Transverse colon (tissue), 4 donors: Measurements from ENCODE around the gene AVP. TPM values are rescaled to one million over a fixed set of nuclear protein-coding genes. Genes with fewer than 3 reads are reported as not detected.

Experiments used
- DNase-seq: peaks from one replicate; pipeline ENCODE4 v3.0.0-alpha.2; 2019
- H3K27ac ChIP-seq, 4 donors: fragments of 200-600 bp; sonication (generic); 2 replicates each; pipeline ENCODE4 v1.5.1; 2016 to 2018; ENCODE audit warnings: inconsistent platforms in 4 of 4
- H3K27me3 ChIP-seq: fragments of 200-600 bp; sonication (generic); 2 replicates; pipeline ENCODE4 v1.5.1; 2017; ENCODE audit warnings: inconsistent platforms
- H3K36me3 ChIP-seq, 4 donors: fragments of 200-600 bp; sonication (generic); 2 replicates each; pipeline ENCODE4 v1.5.1; 2017 to 2019; ENCODE audit warnings: inconsistent platforms in 4 of 4
- H3K4me1 ChIP-seq, 4 donors: fragments of 200-600 bp; sonication (generic); 2 replicates each; pipeline ENCODE4 v1.5.1; 2017 to 2020; ENCODE audit warnings: inconsistent platforms in 4 of 4
- H3K4me3 ChIP-seq, 4 donors: fragments of 200-600 bp; sonication (generic); 1 replicate in 1 of 4; 2 replicates in 3 of 4; pipeline versions ENCODE4 v1.5.1 to v1.6.1; 2017 to 2019; ENCODE audit warnings: inconsistent platforms in 4 of 4
- H3K9me3 ChIP-seq, 2 donors: fragments of 200-600 bp; sonication (generic); 2 replicates each; pipeline ENCODE4 v1.5.1; 2017 to 2019; ENCODE audit warnings: inconsistent platforms in 2 of 2
- EP300 ChIP-seq: sonication (generic); formaldehyde crosslinking; IDR thresholded peaks from one replicate; pipeline ENCODE4 v1.6.1; 2017; ENCODE audit warnings: antibody characterized with exemption, low read depth
- POLR2A ChIP-seq: fragments of 450-650 bp; IDR thresholded peaks from one replicate; pipeline ENCODE4 v1.6.1; 2016; ENCODE audit warnings: antibody characterized with exemption, mild to moderate bottlenecking, moderate library complexity
- POLR2AphosphoS5 ChIP-seq, 3 donors: sonication (generic); formaldehyde crosslinking; IDR thresholded peaks; one replicate each; pipeline ENCODE4 v1.6.1; 2016; ENCODE audit warnings: antibody characterized with exemption in 3 of 3
- WGBS, 2 donors: methylation state at CpG; one replicate each; pipeline ENCODE4 v1.1.5; 2018; ENCODE audit warnings: low coverage in 1 of 2; 5-methylcytosine and 5-hydroxymethylcytosine counted together
- in situ Hi-C, 4 donors: fragments of 200-750 bp; cut with MboI; loops; one replicate each; pipeline versions ENCODE4 v1.15.0 to v1.15.1; 2017; ENCODE audit warnings: low sequenced_read_pairs in 3 of 4, low pct_ligation_motif_present in 1 of 4, low pct_unique_long_range_greater_than_20kb in 1 of 4
- intact Hi-C: fragments of 100-400 bp; cut with DNase I; formaldehyde crosslinking; loops from one replicate; pipeline ENCODE4 v1.15.1; 2023; ENCODE audit warnings: low total_unique reads
- total RNA-seq, 4 donors: library from RNA; depleted of rRNA; stranded (reverse); fragments of >200 nt; gene quantifications; one replicate each; pipeline ENCODE4 v1.1.0, GENCODE V29; 2016
- TF ChIP-seq, protein P1 (sequence below), 5 experiments: fragments of 200-600 bp in 3 of 5; fragments of 450-650 bp in 2 of 5; sonication (generic) in 3 of 5; IDR thresholded peaks; 1 replicate in 2 of 5; 2 replicates in 3 of 5; pipeline ENCODE4 v1.5.1; 2016 to 2017; ENCODE audit warnings: antibody characterized with exemption in 5 of 5, inconsistent platforms in 3 of 5, mild to moderate bottlenecking in 2 of 5, moderate library complexity in 1 of 5

Gene AVP
- total RNA-seq, 4 donors from 2014 or later = not detected

- in situ Hi-C loops = no loop called here
- no peaks in the 10 kb centered on the region for H3K36me3 ChIP-seq
- DNase-seq = no peak
- intact Hi-C loops = no loop called here
- no peak overlapping the region for H3K4me3 ChIP-seq
- H3K27ac ChIP-seq = no peak overlapping the region
- 86% methylated on average over 13 of the region's 13 CpGs; no CpG with 5 or more reads in 1 of the 2 donors for WGBS, 2 donors
- peaks cover 0 to 7% (median 3%) of the 10 kb centered on the region in 4 donors for H3K4me1 ChIP-seq
- TF ChIP-seq POLR2A = no peak
- TF ChIP-seq POLR2AphosphoS5 (IDR thresholded peaks at IDR 0.05) = no peak
- TF ChIP-seq, protein P1, sequence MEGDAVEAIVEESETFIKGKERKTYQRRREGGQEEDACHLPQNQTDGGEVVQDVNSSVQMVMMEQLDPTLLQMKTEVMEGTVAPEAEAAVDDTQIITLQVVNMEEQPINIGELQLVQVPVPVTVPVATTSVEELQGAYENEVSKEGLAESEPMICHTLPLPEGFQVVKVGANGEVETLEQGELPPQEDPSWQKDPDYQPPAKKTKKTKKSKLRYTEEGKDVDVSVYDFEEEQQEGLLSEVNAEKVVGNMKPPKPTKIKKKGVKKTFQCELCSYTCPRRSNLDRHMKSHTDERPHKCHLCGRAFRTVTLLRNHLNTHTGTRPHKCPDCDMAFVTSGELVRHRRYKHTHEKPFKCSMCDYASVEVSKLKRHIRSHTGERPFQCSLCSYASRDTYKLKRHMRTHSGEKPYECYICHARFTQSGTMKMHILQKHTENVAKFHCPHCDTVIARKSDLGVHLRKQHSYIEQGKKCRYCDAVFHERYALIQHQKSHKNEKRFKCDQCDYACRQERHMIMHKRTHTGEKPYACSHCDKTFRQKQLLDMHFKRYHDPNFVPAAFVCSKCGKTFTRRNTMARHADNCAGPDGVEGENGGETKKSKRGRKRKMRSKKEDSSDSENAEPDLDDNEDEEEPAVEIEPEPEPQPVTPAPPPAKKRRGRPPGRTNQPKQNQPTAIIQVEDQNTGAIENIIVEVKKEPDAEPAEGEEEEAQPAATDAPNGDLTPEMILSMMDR (IDR thresholded peaks at IDR 0.05) = no peak
- no peak for TF ChIP-seq EP300
- H3K27me3 ChIP-seq = peaks cover 59% of the 10 kb centered on the region
- no peaks in the 10 kb centered on the region for H3K9me3 ChIP-seq
Measured at GRCh38 chr20:3094848-3095629, 10.5 kb upstream of the AVP start.

DNA sequence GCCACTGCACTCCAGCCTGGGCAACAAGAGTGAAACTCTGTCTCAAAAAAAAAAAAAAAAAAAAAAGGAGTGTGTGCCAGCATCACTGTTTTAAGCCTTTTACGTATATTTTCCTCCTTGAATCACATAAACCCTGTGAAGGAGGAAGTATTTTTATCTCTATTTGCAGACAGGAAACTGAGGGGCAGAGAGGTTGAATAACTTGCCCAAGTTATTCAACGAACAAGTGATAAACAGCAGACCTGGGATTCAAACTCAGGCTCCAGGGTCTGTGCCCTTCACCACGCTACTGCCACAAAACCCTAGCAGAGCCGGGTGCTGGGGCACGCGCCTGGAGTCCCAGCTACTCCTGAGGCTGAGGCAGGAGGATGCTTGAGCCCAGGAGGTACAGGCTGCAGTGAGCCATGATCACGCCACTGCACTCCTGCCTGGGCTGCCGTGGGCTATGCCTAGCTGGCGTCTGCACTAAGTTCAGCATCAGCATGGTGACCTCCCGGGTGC is 9.4 kb upstream of the AVP start:
- no peak for DNase-seq
- no peak overlapping the region for H3K4me3 ChIP-seq
- no peaks in the 10 kb centered on the region for H3K9me3 ChIP-seq
- no peak overlapping the region for H3K27ac ChIP-seq
- no peaks in the 10 kb centered on the region for H3K36me3 ChIP-seq
- intact Hi-C loops = no loop called here
- TF ChIP-seq, protein P1 (IDR thresholded peaks at IDR 0.05) = no peak
- TF ChIP-seq POLR2A (no peak), POLR2AphosphoS5 (IDR thresholded peaks at IDR 0.05) (no peak), EP300 (no peak)
- peaks cover 0 to 7% (median 3%) of the 10 kb centered on the region in 4 donors for H3K4me1 ChIP-seq
- 46 to 50% methylated on average over 2 to 10 of the region's 10 CpGs for WGBS, 2 donors
- peaks cover 54% of the 10 kb centered on the region for H3K27me3 ChIP-seq
- in situ Hi-C loops = no loop called here

- Histone ChIP-seq H3K9me3 (no peaks in the 10 kb centered on the region), H3K4me3 (peak overlapping the region in 2 of 4 donors; percentile 31 to 41), H3K27me3 (peaks cover 54% of the 10 kb centered on the region), H3K27ac (no peak overlapping the region), H3K4me1 (peaks cover 0 to 7% (median 3%) of the 10 kb centered on the region in 4 donors), H3K36me3 (no peaks in the 10 kb centered on the region)
- intact Hi-C loops = no loop called here
- in situ Hi-C loops = no loop called here
- no peak for DNase-seq
- 35 to 52% methylated on average over 5 to 43 of the region's 81 CpGs for WGBS, 2 donors
- no peak for TF ChIP-seq POLR2AphosphoS5 (IDR thresholded peaks at IDR 0.05)
- TF ChIP-seq, protein P1 (IDR thresholded peaks at IDR 0.05) = no peak
- no peak for TF ChIP-seq EP300
- TF ChIP-seq POLR2A = no peak
Measured at GRCh38 chr20:3092611-3093379, 8.3 kb upstream of the AVP start.

- WGBS, 2 donors = 0% methylated on average over 1 of the region's 1 CpG; no CpG with 5 or more reads in 1 of the 2 donors
- TF ChIP-seq POLR2AphosphoS5 (IDR thresholded peaks at IDR 0.05) (no peak), POLR2A (no peak)
- in situ Hi-C loops (no loop called here), intact Hi-C loops (no loop called here)
- Histone ChIP-seq H3K27me3 (peaks cover 54% of the 10 kb centered on the region), H3K27ac (no peak overlapping the region), H3K4me1 (peaks cover 0 to 7% (median 3%) of the 10 kb centered on the region in 4 donors), H3K36me3 (no peaks in the 10 kb centered on the region), H3K9me3 (no peaks in the 10 kb centered on the region), H3K4me3 (no peak overlapping the region)
- no peak for DNase-seq
Measured at GRCh38 chr20:3090565-3090964, 6.0 kb upstream of the AVP start.
